GM18517 (cell line): ENCODE data around the gene ZNF70.
"Not testable (repeated sequence)": the region's sequence is repeated elsewhere in the genome, so short reads cannot be mapped to it uniquely, and the experiment has no call there.

Experiments used
- ATAC-seq: cut with Tn5 transposase; IDR thresholded peaks from one replicate; pipeline ENCODE4 v1.9.1; 2021; ENCODE audit warnings: mild to moderate bottlenecking, moderate library complexity; ENCODE audit not compliant: unreplicated experiment

The ZNF70 gene

DNA sequence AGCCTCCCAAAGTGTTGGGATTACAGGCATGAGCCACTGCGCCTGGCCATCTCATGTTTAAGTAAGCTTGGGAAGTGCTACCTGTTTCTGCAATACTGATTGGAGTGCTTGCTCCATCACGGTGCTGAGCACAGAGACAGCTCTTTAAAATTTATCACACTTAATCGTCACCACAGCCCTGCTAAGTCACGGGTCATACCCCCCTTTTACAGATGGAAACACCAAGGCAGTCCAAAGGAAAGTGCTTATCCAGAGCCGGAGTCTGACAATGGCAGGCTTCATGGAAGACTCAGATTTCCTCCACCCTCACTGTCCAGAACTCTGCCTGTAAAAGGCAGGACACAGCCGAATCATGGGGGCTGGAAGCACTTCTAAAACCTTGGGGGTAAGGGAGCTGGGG is 9.1 kb upstream of the ZNF70 start:
- ATAC-seq: no peak

- no peak for ATAC-seq
Observed at GRCh38 chr22:23759566-23759965, 8.7 kb upstream of the ZNF70 start.

DNA sequence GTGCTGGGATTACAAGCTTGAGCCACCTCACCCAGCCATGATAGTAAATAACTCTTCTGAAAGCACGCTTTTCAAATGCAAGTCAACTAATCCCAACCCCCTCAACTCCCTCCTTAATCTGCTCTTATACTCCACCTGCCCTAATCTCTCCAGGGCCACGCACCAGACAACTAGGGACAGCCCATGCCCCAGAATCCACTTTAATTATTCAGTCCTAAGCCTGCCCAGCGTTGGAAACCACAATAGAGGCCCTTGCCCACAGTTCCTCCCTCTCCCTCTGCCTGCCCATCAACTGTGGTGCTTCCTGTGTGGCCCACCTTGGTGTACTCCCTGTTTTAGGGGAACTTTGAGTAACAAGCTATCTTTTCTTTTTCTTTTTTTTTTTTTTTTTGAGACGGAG is 6.0 kb upstream of the ZNF70 start:
- ATAC-seq: no peak

DNA sequence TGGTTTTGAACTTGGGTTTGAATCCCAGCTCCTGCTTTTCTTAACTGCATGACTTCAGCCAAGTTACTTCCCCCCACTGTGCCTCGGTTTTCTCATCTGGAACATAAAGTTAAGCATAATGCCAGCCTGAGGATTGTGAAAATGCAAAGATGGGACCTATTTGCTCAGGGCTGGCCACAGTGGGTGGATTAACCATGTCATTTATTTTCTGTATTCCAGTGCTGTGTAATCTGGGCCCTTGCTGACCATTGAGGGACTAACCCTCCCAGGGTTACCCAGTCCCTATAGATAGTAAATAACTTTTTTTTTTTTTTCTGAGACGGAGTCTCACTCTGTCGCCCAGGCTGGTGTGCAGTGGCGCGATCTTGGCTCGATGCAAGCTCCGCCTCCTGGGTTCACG is 4.8 kb upstream of the ZNF70 start:
- no peak for ATAC-seq

- no peak for ATAC-seq
Observed at GRCh38 chr22:23754980-23755636, 4.2 kb upstream of the ZNF70 start.

DNA sequence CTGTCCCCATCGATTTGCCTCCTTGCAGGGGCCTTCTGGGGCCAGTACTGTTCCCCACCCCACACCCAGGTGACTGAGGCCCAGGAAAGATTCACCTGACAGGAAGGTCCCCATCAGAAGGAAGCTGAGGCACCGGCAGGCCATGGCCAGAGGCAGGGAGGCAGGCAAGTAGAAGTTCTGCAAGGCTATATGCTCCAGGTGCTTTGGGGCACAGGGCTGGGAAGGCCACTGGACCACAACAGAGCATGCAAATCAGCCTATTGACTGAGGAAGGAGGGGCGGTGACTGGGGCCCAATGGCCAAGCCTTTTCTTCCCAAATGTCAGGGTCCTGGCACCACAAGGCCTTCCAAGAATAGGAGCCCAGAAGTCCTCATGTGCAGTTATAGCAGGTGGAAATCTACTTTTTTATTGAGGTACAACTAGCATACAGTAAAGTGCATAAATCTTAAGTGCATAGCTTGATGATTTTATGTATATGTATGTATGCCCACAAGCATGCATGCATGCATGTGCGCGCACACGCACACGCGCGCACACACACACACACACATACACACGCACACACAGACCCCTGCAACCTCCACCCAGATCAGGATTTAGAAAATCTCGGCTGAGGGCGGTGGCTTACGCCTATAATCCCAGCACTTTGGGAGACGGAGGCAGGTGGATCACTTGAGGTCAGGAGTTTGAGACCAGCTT is 3.5 kb upstream of the ZNF70 start, which contains the start of gene VPREB3:
Gene VPREB3 (minus strand): TSS at position 206 of the 700 bp plus-strand sequence. CDS start 62 bp downstream, at position 144.
- no peak for ATAC-seq

- no peak for ATAC-seq
Observed at GRCh38 chr22:23753385-23753784, 2.5 kb upstream of the ZNF70 start.

- no peak for ATAC-seq
Observed at GRCh38 chr22:23752750-23753149, 1.8 kb upstream of the ZNF70 start.

DNA sequence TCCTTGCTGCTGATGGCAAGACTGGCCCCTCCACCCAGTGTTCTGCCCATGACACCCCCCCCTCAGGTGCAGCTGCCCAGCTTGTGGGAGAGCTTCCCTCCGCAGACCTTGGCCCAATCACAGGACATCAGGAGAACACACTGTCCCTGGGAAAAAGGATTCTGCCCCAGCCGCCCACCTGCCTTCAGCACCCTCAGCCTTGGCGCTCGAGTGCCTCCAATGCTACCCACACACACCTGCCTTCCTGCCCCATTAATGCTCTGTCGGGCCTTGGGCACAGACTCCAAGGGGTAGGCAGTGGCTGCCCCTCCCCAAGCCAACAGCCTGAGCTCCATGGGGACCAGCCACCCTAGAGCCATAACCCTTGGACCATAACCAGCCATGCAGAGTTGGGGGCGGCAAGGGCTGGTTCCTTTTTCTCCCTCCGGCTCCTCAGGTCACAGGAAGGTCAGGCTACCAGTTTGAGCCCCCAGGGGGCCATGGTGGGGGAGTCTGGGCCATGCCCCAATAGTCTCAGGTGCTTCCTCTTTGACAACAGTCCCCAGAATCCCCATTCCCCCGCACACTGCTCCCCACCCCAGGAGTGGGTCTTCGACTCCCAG is 1.3 kb upstream of the ZNF70 start:
- no peak for ATAC-seq

- ATAC-seq: no peak
Observed at GRCh38 chr22:23751441-23751996, 607 bp upstream of the ZNF70 start.

- ATAC-seq: no peak
Observed at GRCh38 chr22:23750367-23750713, 572 bp downstream of the ZNF70 start.

GRCh38 chr22:23749841-23750301 is 1.0 kb downstream of the ZNF70 start:
- no peak for ATAC-seq

DNA sequence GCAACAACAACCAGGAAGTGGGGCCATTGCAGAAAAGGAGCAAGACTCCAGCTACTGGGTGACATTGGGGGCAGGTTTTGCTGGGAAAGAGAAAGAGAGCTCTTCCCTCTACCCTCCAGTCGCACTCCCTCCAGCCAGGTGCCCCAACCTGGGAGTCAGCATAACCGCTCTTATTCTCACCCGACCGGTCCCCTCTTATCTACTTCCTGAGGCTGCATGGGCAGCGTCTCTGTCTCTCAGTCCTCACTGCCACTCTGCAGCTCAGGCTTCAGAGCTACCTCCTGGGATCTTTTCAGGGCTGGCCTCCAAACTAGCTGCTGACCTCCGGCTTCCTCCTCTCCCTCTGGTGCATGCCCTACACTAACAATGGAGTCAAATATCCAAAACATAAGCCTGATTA is 5.1 kb downstream of the ZNF70 start:
- no peak for ATAC-seq

- no peak for ATAC-seq
Observed at GRCh38 chr22:23744485-23744884, 6.4 kb downstream of the ZNF70 start.

DNA sequence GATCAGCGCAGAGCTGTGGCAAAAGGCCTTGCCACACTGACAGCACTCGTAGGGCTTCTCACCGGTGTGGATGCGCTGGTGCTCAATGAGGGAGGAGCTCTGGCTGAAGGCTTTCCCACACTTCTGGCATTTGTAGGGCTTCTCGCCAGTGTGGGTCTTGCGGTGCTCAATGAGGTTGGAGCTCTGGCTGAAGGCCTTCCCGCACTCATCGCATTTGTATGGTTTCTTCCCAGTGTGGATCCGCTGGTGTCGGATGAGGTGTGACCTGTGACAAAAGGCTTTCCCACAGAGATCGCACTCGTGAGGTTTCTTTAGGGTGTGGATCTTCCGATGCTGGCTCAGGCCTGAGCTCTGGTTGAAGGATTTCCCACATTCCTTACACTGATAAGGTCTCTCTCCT is 6.9 kb downstream of the ZNF70 start:
- no peak for ATAC-seq

DNA sequence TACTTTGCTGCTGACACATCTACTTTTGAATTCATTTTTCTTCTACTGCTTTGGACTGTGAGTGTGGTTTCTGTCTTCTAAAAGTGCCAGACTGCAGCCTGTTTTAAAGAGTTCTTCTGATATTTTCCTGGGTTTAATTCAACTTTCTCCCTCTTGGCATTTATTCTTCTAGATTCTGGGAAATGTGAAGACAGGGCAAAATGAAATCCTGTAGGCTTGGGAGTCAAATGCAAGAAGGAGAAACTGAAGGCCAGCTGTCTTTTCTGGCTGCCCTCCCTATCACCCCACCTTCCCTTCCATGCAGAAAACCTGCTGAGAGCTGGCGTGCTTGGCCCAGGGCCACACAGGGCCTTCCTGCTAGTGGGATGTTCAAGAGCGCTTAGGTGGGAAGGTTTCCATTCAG is 7.6 kb downstream of the ZNF70 start:
- ATAC-seq: no peak

DNA sequence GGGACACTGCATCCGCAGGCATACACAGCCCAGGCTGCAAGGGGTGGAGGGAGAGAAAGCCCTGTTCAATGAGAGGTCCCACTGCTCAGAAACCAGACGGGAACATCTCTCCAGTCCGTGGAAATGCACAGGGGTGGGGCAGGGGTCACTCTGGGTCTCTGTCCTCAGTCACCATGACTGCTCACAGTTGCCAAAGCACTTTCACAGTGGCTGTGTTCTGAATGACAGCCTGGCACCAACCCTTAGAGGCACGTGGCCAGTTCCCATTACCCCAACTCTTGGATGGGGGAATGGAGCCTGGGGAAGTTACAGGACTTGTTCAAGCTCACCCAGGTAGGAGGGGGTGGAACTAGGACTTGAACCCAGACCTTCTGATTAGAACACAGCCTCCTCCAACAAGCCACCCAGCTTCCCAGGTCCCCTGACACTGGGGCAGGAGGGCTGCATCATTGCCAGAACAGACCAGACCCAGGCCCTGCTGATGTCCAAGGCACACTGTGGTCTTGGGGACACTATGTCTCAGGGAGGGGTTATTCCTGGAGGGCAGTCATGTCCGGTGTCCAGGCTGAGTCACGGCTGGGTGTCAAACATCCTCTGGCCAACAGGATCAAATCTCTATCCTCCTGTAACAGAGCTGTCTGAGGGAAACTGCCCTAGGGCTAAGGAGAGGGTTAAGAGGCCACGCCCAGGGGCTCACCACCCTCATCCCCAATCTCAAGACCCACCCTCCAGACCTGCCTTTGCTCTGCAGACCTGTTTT is 8.2 kb downstream of the ZNF70 start:
- ATAC-seq: no peak

DNA sequence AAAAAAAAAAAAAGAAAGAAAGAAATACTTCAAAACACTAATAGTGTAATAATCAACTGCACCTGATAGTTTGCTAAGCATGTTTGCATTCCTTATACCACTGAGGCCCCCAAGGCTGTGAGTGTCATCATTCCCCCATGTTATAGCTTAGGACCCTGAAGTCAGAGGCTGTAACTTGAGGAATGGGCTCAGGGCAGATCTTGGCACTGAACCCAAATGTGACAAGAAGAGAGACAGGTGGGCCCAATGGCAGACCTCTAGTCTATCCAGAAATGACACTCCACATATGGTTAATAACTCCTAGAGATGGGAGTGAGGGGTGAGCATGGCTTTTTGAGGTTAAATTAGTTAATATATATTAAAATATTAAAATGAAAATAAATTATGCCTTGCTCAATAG is 13.2 kb downstream of the ZNF70 start:
- no peak for ATAC-seq

DNA sequence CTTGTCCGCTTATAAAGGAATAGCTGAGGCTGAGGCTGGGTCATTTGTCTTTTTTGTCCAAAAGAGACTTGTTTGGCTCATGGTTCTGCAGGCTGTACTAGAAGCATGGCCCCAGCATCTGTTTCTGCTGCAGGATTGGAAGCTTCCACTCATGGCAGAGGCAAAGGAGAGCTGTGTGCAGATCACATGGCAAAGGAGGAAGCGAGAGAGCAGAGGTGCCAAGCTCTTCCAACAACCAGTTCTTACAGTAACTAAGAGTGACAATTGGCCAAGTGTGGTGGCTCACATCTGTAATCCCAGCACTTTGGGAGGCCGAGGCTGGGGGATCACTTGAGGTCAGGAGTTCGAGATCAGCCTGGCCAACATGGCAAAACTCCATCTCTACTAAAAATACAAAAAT is 22.8 kb downstream of the ZNF70 start:
- not testable (repeated sequence) for ATAC-seq

GRCh38 chr22:23722724-23723123 is 28.2 kb downstream of the ZNF70 start:
- ATAC-seq: no peak

DNA sequence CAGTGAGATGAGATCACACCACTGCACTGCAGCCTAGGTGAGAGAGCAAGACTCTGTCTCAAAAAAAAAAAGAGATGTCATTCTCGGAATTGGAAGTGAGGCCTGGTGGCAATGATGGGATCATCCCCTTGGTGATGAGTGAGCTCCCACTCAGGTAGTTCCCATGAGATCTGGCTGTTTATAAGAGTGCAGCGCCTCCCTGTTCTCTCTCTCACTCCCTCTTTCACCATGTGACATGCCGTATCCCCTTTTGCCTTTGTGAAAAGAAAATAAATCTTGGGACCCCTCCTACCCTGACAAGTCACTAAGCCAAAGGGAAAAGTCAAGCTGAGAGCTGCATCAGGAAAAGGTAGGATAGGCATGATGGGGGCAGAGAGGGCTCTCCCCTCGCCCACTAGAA is 28.8 kb downstream of the ZNF70 start:
- ATAC-seq: no peak
